Articular chondrocyte of knee joint (primary cell): ENCODE measurements around the gene CNN2. TPM values are rescaled to one million over a fixed set of nuclear protein-coding genes. Genes with fewer than 3 reads are reported as not detected.

Source experiments
- small RNA-seq: library from RNA; depleted of rRNA; stranded (forward); fragments of <200 nt; gene quantifications from one replicate; pipeline ENCODE3, GENCODE V24; 2012
- total RNA-seq: library from RNA; depleted of rRNA; stranded (reverse); fragments of >200 nt; gene quantifications from 2 replicates; pipeline ENCODE4 v1.2.3, GENCODE V29; 2012

CNN2 gene
- total RNA-seq = 240 and 261 TPM in 2 replicates

DNA sequence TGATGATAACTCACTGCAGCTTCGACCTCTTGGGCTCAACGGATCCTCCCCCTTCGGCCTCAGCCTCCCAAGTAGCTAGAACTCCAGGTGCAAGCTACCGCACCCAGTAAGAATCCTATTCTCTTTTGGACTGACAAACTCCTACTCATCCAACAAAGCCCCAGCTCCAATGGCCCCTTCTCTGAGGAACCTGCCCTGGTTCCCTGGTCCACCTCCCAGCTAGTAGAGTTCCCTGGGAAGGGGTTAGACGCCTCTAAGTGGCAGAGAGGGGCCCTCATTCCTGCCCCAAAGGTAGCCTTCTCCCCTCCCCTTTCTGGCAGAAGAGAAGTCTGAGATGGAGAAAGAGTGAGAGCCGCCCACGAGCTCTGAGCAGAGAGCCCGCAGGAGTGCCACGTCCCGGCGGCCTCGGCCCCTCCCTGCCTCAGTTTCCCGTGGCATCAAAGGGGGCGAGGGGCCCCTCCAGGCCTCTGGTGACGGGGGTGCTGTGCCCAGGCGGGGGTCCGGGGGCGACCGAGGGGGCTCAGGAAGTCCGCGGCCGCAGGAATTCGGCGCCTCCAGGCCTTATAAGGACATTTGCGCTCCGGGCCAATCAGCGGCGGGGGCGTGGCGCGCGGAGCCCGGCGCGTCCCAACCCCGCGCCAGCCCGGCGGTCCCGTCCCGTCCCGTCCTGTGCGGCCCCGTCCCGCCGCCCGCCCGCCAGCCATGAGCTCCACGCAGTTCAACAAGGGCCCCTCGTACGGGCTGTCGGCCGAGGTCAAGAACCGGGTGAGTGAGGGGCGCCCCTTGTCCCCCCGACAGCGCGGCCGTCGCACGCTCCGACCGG is at the start of gene CNN2:
CNN2 (plus strand) TSS at position 649 of the 823 bp plus-strand sequence; CDS start at position 703, 54 bp downstream.

DNA sequence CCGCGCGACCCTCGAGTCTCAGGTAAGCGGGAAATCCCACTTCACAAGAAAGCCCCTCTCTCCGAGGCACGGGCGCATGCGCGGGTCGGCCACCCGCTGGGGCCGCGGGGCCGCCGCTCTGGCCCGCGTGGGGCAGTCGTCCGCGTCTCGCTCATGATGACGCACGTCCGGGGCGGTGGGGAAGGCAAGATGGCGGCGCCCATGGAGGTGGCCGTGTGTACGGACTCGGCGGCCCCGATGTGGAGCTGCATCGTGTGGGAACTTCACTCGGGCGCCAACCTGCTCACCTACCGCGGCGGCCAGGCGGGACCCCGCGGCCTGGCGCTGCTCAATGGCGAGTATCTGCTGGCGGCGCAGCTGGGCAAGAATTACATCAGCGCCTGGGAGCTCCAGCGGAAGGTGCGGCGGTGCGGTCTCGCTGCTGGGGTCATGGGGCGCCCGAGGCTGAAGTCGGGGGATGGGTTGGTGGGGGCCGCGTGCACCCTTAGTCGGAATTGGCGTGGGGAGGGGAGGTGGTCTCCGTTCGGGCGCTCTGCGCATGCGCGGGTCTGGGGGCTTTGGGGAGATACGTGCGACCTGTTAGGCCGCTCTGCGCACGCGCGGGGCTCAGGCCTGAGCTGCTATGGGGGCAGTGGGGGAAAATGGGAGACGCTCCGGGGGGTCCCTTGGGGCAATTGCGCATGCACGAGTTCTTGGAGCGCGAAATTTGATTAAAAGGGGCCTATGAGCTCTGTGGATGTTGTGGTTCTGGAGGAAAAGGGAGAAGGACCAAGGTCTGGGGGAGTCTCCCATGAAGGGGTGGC is 42.0 kb upstream of the CNN2 start, which contains the start of gene WDR18:
WDR18 (plus strand) TSS at position 181 of the 803 bp plus-strand sequence; CDS start at position 190, 9 bp downstream.

DNA sequence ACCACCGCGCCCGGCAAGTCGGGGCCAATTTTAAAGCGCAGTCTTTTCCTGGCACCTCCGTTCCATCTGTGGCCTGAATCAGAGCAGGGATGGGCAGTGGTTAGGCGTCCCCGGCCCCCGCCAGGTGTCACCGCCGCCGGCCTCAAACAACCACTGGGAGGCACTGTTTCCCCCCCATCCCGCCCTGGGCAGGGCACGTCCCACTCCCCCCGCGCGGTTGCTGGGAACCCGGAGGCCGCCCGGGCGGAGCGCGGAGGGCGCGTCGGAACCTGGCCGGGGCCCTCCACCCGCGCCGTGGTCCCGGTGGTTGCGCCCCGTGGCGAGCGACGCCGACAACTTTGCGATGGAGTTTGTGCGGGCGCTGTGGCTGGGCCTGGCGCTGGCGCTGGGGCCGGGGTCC is 26.3 kb upstream of the CNN2 start, which contains the start of gene GRIN3B:
GRIN3B (plus strand) TSS at position 325 of the 400 bp plus-strand sequence; CDS start at position 344, 19 bp downstream.

DNA sequence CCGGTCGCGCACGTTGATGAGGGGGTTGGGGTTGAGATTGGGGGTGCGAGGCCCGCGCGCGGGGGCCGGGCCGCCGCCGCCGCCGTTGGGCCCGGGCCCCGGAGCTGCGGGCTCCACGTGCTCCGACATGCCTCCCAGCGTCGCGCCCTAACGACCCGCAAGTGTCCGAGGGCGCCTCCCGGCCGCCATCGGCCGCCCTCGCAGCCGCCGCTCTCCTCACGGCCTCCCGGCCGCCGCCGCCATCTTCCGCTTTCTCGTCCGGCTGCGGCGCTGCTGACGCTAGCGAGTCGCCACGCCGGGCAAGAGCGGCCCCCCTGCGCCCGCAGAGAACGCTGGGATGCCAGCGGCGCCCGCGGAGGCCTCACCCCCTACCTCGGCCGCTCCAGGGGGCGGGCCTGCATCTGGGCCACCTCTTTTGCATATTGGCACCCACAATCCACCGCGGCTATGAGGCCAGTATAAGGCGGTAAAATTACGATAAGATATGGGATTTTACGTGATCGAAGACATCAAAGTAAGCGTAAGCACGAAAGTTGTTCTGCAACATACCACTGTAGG is 5.5 kb upstream of the CNN2 start, which contains the start of gene TMEM259:
TMEM259 (minus strand) TSS at position 256 of the 558 bp plus-strand sequence; CDS start at position 129, 127 bp downstream.

DNA sequence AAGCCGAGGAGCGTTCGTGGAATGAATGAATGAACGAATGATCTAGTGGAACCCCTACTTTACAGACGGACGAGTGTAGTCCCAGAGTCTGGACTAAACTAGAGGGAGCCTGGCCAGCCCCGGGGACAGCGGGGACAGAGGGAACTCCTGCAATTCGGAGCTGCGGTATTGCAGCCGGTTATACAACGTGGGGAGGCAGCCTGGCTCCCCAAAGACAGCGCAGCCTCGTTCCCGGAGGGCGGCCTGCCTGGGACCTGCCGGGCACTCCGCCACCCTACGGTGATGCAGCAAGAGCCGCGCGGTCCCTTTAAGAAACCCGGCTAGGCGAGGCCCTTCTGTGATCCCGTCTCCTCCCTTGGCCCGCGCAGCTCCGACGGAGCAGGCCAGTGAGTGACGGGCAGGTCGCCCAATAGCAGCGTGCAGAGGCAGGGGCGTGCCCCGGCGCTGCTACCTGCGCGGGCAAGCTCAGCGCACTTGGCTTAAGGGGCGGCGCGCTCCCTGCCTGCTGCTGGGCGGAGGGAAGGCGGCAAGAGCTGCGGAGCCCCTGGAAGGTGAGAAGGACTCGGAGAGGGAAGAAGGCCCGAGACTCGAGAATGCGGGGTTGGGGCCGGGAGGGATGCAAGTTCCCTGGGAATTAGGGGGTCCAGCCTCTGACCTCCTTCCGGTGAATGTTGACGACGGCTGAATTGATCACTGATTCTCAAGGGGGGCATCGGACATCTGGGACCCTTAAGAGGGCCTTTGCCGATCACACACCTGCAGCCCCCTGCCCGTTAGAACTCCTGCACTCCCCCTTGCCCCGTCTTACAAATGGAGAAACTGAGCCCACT is 13.5 kb downstream of the CNN2 start, which contains the start of gene ABCA7:
ABCA7 (plus strand) TSS at position 462 of the 830 bp plus-strand sequence. CDS start 1,255 bp downstream, outside the sequence.

DNA sequence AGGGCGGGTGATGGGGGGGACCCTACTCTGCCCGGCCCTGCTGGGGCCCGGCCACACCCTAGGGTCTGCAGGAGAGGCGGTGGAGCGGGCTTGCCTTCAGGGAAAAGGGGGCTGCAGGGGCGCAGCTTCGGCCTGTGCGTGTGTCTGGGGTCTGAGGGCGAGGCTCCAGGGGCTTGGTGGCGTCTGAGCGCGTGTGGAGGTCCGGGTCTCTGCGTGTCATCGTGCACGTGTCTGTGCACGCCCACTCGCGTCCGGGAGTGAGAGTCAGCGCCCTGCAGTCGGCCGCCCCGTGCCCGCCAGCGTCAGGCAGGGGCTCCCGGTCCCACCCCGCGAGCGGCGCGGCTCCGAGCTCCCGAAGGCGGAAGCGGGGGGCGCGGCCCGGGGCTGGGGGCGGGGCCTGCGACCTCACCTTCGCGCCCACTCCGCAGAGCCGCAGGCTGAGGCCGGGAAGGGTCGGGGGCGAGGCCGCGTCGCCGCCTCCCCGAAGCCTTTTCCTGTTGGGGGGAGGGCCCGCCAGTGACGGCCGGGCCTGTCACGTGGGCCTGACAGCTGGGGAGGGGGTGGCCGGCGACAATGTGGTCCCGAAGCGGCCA is 40.4 kb downstream of the CNN2 start, which contains the start of gene ARHGAP45:
ARHGAP45 (plus strand) TSS at position 420 of the 593 bp plus-strand sequence. CDS start 239 bp downstream, outside the sequence.

Small RNA genes within 50 kb of the gene (small RNA-seq; reads per million reads assigned to genes)
- gene RNU6-2 = 1.8 reads per million, percentile 69 among the genes with 10 or more reads in this experiment

Other genes starting within 250 kb of the CNN2 start
- gene PTBP1, start 229.2 kb upstream of the CNN2 start, total RNA-seq = 92.3 and 113 TPM in 2 replicates
- gene PLPPR3, start 204.7 kb upstream of the CNN2 start, total RNA-seq = 0.39 and 0.76 TPM in 2 replicates
- not detected in 2 replicates for gene AZU1, start 198.8 kb upstream of the CNN2 start, total RNA-seq
- not detected in 2 replicates for gene PRTN3, start 185.6 kb upstream of the CNN2 start, total RNA-seq
- 0.43 and 1.0 TPM in 2 replicates for gene ELANE, start 174.3 kb upstream of the CNN2 start, total RNA-seq
- 1.9 and 2.1 TPM in 2 replicates for gene CFD, start 166.9 kb upstream of the CNN2 start, total RNA-seq
- gene MED16, start 133.4 kb upstream of the CNN2 start, total RNA-seq = 16.5 and 20.4 TPM in 2 replicates
- not detected in 2 replicates for gene RNU6-9, start 133.1 kb upstream of the CNN2 start, total RNA-seq
- 28.9 and 34.1 TPM in 2 replicates for gene R3HDM4, start 113.4 kb upstream of the CNN2 start, total RNA-seq
- 0.13 TPM in 1 of 2 replicates, not detected in the other for gene KISS1R, start 109.3 kb upstream of the CNN2 start, total RNA-seq
- 5.6 and 7.1 TPM in 2 replicates for gene ARID3A, start 100.6 kb upstream of the CNN2 start, total RNA-seq
- 27.6 and 41.2 TPM in 2 replicates for gene WDR18, start 42.3 kb upstream of the CNN2 start, total RNA-seq
- gene GRIN3B, start 26.2 kb upstream of the CNN2 start, total RNA-seq = 0.13 and 0.65 TPM in 2 replicates
- 47.1 and 52.4 TPM in 2 replicates for gene TMEM259, start 5.5 kb upstream of the CNN2 start, total RNA-seq
- not detected in 2 replicates for gene RNU6-2, start 5.1 kb upstream of the CNN2 start, total RNA-seq
- 4.7 and 5.6 TPM in 2 replicates for gene ABCA7, start 13.5 kb downstream of the CNN2 start, total RNA-seq
- gene ARHGAP45, start 40.6 kb downstream of the CNN2 start, total RNA-seq = 0.32 and 0.39 TPM in 2 replicates
- 77.0 and 86.9 TPM in 2 replicates for gene POLR2E, start 68.8 kb downstream of the CNN2 start, total RNA-seq
- gene GPX4, start 77.4 kb downstream of the CNN2 start, total RNA-seq = 451 and 456 TPM in 2 replicates
- gene SBNO2, start 147.7 kb downstream of the CNN2 start, total RNA-seq = 71.2 and 86.9 TPM in 2 replicates
- gene STK11, start 179.2 kb downstream of the CNN2 start, total RNA-seq = 65.6 and 69.0 TPM in 2 replicates
- 2.0 and 3.6 TPM in 2 replicates for gene CBARP, start 211.4 kb downstream of the CNN2 start, total RNA-seq
- gene ATP5F1D, start 215.1 kb downstream of the CNN2 start, total RNA-seq = 11.0 and 14.5 TPM in 2 replicates
- gene MIDN, start 222.0 kb downstream of the CNN2 start, total RNA-seq = 16.9 and 18.4 TPM in 2 replicates
- gene CIRBP, start 242.7 kb downstream of the CNN2 start, total RNA-seq = 322 and 371 TPM in 2 replicates
- gene FAM174C, start 248.9 kb downstream of the CNN2 start, total RNA-seq = 16.3 and 17.4 TPM in 2 replicates